Measurements from ENCODE around the gene CSGALNACT2.

Gene CSGALNACT2

DNA sequence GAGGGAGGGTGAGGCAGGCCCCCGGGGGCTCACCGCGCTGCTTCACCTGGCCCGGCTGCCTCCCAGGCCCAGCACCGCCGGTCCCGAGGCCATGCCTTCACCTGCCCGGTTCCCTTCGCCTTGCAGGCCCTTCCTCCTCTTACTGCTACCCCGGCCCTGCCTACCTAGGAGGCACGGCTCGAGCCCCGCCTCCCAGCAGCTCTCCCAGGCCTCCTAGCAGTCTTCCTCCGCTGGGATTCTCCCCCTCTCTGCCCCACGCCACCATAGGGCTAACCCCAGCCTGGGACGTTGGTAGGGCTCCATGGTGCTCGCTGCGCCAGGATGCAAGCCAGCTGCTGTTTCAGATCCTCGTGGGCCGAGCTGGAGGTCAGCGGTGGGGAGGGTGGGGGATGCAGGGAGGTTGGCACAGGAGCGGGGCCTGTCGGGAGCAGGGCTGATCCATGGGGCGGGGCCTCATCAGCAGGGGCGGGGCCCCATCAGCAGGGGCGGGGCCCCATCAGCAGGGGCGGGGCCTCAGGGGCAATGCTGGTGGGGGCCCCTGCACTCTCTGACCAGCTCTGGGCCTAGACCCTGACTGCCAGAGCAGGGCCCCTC lies 65.3 kb downstream of the CSGALNACT2 start:
- ATAC-seq (peak; percentile 4), DNase-seq (peak; percentile 13 to 15)
- peak overlapping the region in 1 of 2 donors; percentile 45 for H3K4me3 Mint-ChIP-seq
- no peaks in the 10 kb centered on the region for H3K9me3 Mint-ChIP-seq
- peaks cover 16% of the 10 kb centered on the region for H3K4me1 Mint-ChIP-seq
- H3K27me3 Mint-ChIP-seq: no peaks in the 10 kb centered on the region
- no peak overlapping the region for H3K27ac Mint-ChIP-seq

DNA sequence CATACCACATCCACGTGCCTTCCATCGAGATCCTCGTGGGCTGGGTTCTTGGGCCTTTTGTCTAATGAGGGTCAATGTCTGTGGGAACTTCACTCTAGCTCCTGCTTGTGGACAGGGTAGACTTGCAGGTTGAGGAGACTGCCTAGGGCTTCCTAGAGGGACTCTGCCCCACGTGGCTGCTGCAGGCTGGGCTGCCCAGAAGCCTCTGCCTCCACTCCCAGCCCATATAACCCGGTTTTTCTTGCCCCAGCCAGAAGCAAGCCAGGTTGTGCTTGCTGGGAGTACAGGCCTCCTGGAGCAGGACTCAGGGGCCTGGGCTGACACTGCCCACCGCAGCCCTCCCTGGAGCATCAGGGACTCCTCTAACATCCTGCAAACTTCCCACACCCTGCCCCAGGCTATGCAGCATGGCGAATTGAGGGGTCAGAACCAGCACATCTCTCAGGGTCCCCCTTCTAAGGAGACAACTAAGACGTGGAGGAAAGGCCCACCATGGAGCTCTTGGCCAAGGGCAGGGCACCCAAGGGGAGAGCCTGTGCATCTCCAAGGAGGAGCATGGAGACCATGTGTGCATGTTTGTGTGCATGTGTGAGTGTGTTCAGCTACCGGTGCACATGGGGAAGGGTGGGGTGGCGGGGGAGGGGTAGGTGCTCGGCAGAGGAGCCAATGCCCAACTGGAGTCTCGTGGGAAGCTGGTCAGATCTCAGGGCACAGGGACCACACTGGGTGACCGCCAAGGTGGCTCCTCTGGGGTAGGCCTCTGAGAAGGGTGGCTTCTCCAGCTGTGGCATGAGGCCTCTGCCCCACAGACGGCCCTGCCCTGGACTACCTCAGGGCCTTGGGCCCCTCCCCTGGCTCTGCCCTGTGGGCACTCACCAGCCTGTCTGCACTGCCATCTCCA lies 66.0 kb downstream of the CSGALNACT2 start:
- Mint-ChIP-seq H3K4me1 (peaks cover 16% of the 10 kb centered on the region), H3K27me3 (no peaks in the 10 kb centered on the region), H3K9me3 (no peaks in the 10 kb centered on the region), H3K4me3 (no peak overlapping the region), H3K27ac (no peak overlapping the region)
- DNase-seq (no peak), ATAC-seq (peak; percentile 10)

DNA sequence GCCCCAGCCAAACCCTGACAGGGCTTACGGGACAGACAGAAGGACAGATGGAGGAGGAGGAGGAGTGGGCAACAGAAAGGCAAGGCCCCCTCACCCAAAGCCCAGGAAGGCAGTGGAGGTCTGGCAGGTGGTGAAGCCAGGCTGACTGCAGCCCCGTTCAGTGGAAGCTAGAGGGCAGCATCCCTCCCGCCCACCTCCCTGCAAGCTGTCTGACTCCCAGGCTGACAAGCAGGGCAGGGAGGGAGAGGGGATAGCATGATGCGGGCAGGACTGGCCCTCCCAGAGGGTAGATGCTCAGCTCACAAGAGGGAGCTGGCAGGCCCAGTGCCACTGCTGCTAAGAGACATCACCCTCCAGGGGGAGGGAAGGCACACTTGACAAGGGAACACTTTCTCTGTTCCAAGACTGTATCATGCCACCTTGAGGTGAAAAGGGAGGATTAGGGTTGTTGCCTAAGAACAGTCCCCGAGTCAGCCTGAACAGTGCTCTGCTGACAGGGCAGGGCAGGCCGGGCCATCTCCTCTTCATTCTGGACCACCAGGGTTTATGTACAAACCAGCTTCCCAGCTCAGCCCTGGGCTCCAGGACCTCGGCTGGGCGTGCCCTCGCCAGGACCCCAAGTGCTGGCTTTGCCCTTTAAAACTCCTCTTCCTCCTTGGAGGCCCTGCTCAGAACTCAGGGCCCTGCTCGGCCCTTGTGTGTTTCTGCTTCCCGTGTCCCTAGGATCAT lies 66.9 kb downstream of the CSGALNACT2 start:
- H3K4me3 Mint-ChIP-seq: no peak overlapping the region
- H3K4me1 Mint-ChIP-seq: peaks cover 16% of the 10 kb centered on the region
- DNase-seq: peak; percentile 58 to 64
- peak; percentile 65 for ATAC-seq
- H3K27me3 Mint-ChIP-seq: no peaks in the 10 kb centered on the region
- H3K9me3 Mint-ChIP-seq: no peaks in the 10 kb centered on the region
- no peak overlapping the region for H3K27ac Mint-ChIP-seq

DNA sequence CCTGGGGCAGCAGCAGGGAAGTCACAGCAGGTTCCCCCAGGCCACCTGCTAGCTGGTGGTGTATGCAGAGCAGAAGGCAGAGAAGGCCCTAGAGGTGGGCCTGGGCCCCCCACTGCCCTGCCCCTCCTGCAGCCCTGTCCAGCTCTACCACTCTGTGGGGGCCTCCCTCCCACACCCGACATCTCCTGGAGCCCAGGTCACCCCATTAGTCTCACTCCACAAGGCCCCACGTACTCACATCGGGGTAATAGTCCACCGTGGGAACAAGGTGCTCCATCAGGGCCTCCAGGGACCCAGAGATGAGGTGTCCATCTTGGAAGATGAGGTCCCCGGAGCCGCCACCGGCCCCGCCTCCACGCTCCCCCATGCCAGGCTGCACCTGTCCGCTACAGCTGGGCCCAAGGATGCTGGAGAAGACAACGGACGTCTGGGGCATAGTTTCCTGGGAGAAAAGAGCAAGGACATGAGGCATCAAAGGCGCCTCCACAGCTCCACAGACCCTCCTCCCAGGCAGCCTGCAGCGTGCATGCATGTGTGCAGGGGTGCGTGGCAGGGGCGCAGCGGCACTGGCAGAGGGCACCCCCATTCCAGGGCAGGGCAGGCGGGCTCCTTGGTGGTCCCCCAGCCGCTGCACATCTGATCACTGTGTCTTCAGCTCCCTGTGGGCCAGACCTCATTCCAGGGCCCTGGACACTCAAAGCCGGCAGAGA lies 67.6 kb downstream of the CSGALNACT2 start:
- Mint-ChIP-seq H3K4me1 (peaks cover 18% of the 10 kb centered on the region), H3K9me3 (no peaks in the 10 kb centered on the region), H3K4me3 (no peak overlapping the region), H3K27ac (no peak overlapping the region), H3K27me3 (no peaks in the 10 kb centered on the region)
- ATAC-seq (no peak), DNase-seq (peak in 1 of 2 donors; percentile 9)

DNA sequence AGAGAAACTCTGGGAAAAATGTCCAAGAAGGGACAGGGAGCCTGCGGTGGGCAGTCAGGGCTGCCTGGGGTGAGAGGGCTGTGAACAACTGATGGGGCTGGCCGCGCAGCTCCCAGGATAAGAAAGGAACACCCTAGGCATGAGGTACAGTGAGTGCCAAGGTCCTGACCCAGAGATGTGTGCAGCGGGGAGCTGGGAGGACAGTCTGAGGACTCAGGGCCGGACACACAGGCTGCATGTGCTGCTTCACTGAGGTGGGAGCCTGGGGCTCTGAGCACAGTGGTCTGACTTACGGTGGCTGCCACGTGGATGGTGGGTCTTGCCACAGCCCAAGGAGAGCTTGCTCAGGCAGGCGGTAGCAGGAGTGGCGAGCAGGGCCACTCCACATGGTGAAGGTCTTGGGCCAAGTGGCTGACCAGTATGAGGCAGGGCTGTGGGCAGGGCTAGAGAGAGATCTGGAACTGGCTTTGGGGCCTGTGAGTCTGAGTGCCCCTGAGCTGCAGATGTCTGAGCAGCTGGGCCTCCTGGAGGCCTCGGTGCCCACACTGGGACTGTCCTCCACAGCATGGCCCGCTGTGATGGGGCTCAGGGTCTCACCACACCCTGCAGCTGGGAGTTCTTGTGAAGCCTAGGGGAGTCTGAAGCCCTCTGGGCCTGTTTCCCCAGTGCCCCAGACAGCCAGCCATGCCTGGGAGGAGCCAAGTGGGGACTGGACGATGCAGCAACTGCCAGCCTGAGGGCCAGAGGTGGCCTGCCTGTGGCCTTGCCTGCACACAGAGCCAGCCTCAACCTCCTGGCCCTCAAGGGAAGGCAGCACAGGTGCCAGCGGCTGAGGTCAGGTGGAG lies 68.4 kb downstream of the CSGALNACT2 start:
- peaks cover 25% of the 10 kb centered on the region for H3K4me1 Mint-ChIP-seq
- no peak for ATAC-seq

DNA sequence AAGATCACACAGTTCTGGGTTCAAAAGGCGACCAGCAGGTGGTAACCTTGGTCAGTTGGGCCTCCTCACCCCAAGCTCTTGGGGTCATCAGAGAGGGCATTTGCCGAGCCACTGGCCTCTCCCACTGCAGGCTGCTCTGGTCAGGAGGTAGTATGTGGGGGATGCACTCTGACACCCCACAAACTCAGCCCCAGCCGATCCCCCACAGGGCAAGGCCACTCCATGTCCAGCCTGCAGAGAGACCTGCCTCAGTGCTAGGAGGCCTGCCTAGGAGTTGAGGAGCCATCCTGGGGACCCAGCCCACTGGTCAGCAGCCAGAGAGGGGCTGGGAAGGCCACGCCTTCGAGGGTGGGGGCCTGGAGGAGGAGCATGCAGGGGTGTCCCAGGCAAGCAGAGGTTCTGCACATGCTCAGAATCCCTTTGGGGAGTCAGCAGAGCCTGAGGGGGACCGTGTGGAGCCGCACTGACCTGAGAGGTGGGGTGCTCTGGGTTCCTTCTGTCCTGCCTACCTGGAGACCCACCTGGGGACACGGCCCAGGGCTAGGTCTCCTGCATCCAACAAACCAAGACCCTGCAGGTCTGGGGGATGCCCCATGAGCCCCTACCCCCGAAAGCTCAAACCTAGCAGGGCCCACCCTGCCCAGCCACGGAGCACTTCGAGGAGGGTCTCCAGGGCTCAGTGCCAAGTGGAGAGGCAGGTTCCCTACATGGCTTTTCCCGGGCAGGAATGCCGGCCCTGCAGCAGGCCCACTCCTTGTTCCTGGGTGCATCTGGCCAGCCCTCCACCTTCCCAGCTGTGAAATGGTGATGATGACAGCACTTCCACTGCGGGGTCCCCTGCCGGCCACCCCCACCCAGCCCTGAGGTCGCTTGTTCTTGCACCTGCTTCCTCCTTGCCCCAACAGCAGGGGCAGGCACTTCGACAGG lies 70.2 kb downstream of the CSGALNACT2 start:
- H3K4me3 Mint-ChIP-seq: no peak overlapping the region

More for the DNA sequence above, 68.4 kb downstream of the CSGALNACT2 start:
- no peak for DNase-seq
- Mint-ChIP-seq H3K27me3 (no peaks in the 10 kb centered on the region), H3K9me3 (no peaks in the 10 kb centered on the region), H3K27ac (peak overlapping the region in 1 of 2 donors; percentile 12), H3K4me3 (no peak overlapping the region)

DNA sequence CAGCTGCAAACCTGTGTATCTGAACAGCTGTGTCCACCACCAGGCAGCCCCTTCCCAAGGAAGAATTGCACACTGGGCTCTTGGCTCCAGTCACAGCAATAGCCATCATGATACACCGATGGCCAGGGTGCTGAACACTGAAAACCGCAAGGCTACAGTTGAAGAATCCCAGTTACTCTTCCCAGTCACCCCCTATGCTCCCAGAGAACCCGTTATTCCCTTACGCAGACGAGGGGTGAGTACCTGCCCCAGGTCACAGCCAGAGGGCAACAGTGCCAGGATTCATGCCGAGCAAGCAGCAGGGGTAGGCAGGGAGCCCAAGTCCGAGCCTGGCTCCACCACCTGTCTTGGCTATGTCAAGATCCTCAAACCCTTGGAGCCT lies 70.8 kb downstream of the CSGALNACT2 start:
- H3K4me3 Mint-ChIP-seq: no peak overlapping the region
- H3K27me3 Mint-ChIP-seq: no peaks in the 10 kb centered on the region
- ATAC-seq (no peak), DNase-seq (peak in 1 of 2 donors; percentile 6)
- H3K9me3 Mint-ChIP-seq: no peaks in the 10 kb centered on the region
- H3K27ac Mint-ChIP-seq: no peak overlapping the region
- H3K4me1 Mint-ChIP-seq: peaks cover 18% of the 10 kb centered on the region

More for the DNA sequence above, 70.2 kb downstream of the CSGALNACT2 start:
- Mint-ChIP-seq H3K27ac (no peak overlapping the region), H3K27me3 (no peaks in the 10 kb centered on the region), H3K9me3 (no peaks in the 10 kb centered on the region), H3K4me1 (peaks cover 18% of the 10 kb centered on the region)
- DNase-seq: no peak
- no peak for ATAC-seq

DNA sequence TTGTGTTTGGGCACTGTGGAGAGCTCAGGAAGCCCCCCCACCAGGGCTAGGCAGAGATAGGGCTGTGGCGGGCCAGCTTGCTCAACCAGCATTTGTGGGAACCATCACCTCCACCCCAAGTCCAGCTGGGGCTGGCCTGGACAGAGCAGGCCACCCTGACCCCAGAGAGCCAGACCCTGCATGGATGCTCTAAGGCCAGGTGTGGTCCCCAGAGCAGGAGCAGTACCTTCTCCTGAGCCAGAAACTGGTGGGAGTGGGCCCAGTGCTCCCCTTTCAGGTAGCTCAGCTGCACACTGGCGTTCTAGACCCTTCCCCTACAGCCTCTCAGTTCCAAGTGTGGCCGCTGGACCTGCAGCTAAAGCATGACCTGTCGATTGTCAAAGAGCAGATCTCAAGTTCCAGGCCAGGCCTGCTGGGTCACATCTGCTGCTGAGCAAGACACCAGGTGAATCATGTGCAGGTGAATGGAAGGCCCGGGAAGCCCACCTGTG lies 71.5 kb downstream of the CSGALNACT2 start:
- Mint-ChIP-seq H3K27me3 (no peaks in the 10 kb centered on the region), H3K27ac (no peak overlapping the region)
- no peak for DNase-seq

DNA sequence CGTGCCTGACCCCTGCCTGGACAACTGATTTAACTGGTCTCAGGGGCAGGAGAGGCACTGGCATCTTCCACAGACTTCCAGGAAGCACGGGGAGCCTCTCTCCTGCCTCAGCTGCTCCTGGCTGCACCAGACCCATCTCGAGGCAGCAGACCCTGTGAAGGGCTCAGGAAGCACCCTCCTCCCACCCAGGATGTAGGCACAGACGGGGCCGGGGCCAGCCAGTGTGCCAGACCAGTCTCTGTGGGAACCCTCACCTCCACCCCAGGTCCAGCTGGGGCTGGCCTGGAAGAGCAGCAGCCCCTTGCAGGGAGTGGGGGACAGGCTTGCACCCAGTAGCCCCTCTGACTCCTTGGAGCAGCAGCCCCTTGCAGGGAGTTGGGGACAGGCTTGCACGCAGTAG lies 72.3 kb downstream of the CSGALNACT2 start:
- Mint-ChIP-seq H3K4me1 (peaks cover 10% of the 10 kb centered on the region), H3K27me3 (no peaks in the 10 kb centered on the region), H3K9me3 (no peaks in the 10 kb centered on the region), H3K4me3 (no peak overlapping the region), H3K27ac (no peak overlapping the region)
- DNase-seq: no peak
- ATAC-seq: peak; percentile 8

More for the DNA sequence above, 71.5 kb downstream of the CSGALNACT2 start:
- Mint-ChIP-seq H3K4me1 (peaks cover 11% of the 10 kb centered on the region), H3K4me3 (no peak overlapping the region), H3K9me3 (no peaks in the 10 kb centered on the region)
- ATAC-seq: no peak

DNA sequence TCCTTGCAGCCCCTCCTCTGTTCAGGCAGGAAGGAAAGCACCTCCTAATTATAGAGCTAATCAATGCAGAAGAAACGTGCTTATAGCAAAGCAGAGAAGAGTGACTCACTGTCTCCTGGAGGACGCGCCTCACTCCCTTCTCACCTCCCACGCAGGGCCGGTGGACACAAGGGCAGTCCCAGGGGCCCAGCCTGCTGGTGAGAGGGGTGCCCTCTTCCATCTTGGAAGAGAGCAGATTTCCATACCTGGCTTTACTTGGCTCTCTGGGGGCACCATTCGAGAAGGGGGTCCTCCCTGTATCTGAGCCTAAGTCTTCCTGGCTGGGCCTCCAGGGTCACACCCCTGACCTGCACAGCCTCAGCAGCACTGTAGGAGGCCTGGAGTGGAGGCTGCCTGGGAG lies 72.8 kb downstream of the CSGALNACT2 start:
- Mint-ChIP-seq H3K4me1 (peaks cover 10% of the 10 kb centered on the region), H3K27ac (no peak overlapping the region), H3K27me3 (no peaks in the 10 kb centered on the region), H3K9me3 (no peaks in the 10 kb centered on the region), H3K4me3 (no peak overlapping the region)
- ATAC-seq (no peak), DNase-seq (no peak)

DNA sequence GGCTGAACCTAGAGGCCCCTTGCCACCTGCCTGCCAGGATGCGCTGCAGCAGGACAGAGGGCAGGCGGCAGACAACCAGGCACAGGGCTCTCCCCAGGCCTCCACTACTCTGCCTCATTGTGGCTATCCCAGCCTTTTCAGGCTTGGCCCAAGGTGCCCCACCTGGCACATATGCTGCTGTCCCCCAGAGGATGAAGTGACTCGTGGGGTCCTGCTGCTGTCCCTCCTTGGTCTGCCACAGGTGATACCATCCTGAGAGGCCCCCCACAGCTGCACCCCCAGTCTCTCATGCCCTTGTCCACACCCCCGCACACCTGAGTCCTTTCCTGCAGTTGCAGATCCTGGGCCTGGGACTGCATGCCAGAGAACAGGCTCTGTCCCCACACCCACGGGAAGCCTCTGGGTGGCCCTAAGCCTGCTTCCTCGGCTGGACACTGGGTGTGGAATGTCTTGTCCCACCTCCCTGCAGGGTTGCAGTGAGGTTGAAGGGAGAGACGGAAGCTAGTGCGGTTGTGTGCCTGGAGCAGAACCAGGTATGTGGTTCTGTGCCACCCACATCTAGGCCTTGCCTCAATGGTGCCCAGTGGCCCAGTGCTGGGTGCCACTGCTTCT lies 73.3 kb downstream of the CSGALNACT2 start:
- Mint-ChIP-seq H3K27me3 (no peaks in the 10 kb centered on the region), H3K4me1 (peaks cover 10% of the 10 kb centered on the region), H3K4me3 (no peak overlapping the region), H3K27ac (no peak overlapping the region), H3K9me3 (no peaks in the 10 kb centered on the region)
- no peak for DNase-seq
- no peak for ATAC-seq

DNA sequence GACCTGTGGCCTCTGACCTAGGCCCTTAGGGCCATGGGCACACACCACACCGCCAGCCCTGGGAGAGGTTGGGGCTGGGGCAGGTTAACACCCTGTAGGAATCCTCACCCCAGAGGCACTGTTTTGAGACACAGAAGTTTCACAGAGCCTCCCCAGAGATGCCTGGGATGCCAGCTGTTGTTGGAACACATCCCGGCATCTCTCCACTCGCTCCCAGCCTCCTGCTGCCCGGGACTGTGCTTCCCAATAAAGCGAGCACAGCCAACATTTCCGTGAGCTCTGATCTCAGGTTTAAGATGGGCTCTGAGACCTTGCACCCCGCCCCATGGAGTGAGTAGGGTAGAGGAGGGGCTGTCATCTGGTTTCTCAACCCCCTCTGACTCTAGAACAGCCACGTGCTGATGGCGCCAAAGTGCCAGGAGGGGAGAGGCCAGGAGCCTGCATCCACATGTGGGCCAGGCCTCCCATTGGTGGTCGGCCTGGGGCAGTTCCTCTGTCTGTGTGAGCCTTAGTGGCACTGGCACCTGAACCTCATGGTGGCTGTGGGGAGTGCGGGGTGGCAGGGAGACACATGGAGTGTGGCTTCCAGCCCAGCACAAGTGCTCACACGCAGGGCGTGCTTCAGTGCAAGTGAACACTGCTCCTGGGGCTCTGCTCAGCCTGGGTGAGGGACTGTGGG lies 73.9 kb downstream of the CSGALNACT2 start:
- Mint-ChIP-seq H3K27me3 (peaks cover under 1% of the 10 kb centered on the region), H3K27ac (no peak overlapping the region), H3K4me1 (peaks cover 10% of the 10 kb centered on the region), H3K4me3 (no peak overlapping the region), H3K9me3 (no peaks in the 10 kb centered on the region)
- DNase-seq (no peak), ATAC-seq (no peak)

Data from stimulated activated naive CD8-positive, alpha-beta T cell treated with anti-CD3 and anti-CD28 coated beads, Interleukin-15, amount 100 ng/mL, for 72 hours (primary cell).